NK-92 (cell line): Measurements from ENCODE around the gene PID1.

Experiments used
- DNase-seq: peaks from one replicate; lab custom pipeline; 2025; ENCODE audit not compliant: unreplicated experiment; lab: John Stamatoyannopoulos, UW

PID1 gene

GRCh38 chr2:229270551-229271410 is at the start of gene PID1:
PID1 (minus strand) TSS chr2:229271287; CDS start chr2:229271043, 244 bp downstream.
- DNase-seq: no peak

GRCh38 chr2:229319558-229319957 is 48.5 kb upstream of the PID1 start:
- DNase-seq: no peak

- DNase-seq: no peak
These were observed 43.0 kb upstream of the PID1 start for GRCh38 chr2:229314117-229314516.

DNA sequence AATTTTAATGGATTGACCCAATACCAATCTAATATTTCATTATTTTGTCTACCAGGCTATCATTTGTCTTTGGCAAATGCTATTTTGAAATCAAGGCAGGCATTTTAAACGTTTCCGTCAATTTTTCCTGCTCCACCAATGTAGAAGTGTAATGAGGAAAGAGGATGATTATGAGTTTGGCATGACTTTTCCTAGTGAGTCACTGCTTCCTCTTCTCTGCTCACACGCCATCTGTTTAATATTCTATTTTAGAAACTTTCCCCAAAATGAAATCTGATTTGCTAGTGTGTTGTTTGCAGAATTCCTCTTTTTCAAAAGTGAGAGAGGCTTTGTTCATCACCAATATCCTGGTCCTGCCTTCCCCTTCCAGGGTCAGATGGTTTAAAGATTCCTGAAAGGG is 42.5 kb upstream of the PID1 start:
- no peak for DNase-seq

- no peak for DNase-seq
These were observed 30.1 kb upstream of the PID1 start for GRCh38 chr2:229301237-229301636.

- no peak for DNase-seq
These were observed 29.7 kb upstream of the PID1 start for GRCh38 chr2:229300790-229301189.

DNA sequence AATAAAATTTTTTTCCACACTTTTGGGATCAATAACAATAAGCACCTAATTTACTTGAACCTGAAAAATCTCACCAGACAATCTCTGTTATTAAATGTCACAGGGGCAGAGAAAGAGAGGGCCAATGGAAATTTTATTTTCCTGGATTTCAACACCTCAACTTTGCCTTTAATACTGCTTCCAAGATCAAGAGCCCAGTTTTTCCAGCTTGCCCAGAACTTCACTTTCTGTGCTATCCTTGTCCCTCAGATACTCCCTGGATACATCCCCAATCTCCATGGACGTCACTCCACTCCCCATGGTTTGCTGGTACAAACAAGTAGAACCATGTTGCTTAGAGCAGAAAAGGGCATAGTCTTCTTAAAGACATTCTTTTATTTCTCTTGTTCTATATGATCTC is 29.3 kb upstream of the PID1 start:
- no peak for DNase-seq

DNA sequence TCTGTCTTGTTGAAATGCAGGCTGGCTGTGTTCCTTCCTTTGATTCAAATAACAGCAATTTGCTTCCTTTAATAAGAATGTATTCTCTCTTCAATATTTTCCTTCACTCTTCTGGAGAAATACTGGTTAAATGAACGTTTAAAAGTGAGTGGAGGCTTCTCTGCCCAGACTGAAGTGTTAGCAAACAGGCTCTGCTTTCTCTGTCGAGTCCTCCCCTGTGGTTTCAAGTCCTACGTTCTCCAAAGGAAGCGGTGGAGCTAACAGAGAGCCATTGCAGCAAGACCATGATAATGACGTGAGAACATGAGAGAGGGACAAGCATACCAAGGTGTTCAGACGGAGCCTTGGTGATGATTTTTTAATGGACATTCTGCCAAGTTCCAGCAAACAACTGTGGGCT is 26.2 kb upstream of the PID1 start:
- no peak for DNase-seq

DNA sequence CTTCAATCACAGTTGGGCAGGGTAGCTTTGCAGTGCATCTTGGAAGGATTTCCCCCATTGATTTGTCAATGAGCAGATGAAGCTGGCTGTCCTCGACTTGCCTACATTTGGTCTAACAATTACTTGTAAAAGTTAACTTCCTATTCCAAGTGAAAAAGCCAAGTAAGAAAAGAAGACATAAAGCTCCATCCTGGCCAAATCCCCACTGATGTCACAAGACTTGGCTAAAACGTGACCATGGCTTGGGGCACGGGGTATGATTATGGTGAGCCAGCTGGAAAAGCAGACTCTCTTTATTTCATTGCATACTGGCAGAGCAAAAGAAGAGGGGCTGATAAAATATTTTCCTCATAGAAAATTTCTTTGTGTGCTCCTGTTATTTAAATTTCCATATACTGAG is 25.4 kb upstream of the PID1 start:
- no peak for DNase-seq

GRCh38 chr2:229296016-229296415 is 24.9 kb upstream of the PID1 start:
- no peak for DNase-seq

DNA sequence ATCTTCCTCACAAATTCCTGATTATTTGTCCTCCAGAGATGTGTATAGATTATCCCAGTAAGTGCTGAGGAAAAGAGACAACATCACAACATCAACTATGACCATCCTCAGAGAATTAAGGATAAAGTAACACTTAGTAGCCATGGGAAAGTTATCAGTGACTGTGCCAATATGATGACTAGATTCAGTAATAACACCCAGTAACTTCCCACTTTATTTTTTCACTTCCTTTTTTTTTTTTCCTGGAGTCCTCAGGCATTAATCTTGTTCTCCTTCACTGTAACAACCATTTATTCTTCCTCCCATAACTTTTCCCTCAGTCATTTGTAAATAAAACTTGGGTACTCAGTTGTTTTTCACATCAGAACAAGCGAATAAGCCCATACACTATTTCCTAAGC is 16.7 kb upstream of the PID1 start:
- no peak for DNase-seq

- DNase-seq: no peak
These were observed 11.9 kb upstream of the PID1 start for GRCh38 chr2:229282758-229283546.

GRCh38 chr2:229279516-229279915 is 8.4 kb upstream of the PID1 start:
- DNase-seq: no peak

- no peak for DNase-seq
These were observed 4.4 kb upstream of the PID1 start for GRCh38 chr2:229275506-229275905.

DNA sequence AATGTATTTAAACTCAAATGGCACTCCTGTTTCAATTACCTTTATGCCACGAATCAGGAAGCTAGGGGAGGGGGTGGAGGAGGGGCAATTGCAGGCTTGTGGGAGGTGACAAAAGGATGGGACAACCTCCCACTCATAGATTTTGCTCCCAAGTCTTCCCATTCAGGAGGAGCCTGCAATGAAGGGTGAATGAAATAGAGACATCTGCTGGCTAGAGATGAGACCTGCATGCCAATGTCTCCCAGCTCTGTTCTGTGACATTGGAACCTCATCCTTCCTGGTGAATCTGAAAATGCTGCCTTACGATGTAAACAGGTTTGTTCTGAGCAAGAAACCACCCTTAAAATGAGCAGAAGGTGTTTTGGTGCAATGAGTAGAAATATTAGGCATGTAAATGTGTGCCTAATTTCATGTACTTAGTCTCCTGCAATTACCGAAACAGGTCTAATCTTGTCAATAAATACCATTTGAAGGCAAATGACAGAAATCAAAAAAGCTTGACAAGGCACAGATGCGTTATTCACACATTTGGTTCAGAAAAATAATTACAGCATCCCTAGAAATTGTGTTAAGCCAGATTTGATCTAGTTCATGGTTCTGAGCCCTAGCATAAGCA is 2.7 kb upstream of the PID1 start:
- DNase-seq: no peak

DNA sequence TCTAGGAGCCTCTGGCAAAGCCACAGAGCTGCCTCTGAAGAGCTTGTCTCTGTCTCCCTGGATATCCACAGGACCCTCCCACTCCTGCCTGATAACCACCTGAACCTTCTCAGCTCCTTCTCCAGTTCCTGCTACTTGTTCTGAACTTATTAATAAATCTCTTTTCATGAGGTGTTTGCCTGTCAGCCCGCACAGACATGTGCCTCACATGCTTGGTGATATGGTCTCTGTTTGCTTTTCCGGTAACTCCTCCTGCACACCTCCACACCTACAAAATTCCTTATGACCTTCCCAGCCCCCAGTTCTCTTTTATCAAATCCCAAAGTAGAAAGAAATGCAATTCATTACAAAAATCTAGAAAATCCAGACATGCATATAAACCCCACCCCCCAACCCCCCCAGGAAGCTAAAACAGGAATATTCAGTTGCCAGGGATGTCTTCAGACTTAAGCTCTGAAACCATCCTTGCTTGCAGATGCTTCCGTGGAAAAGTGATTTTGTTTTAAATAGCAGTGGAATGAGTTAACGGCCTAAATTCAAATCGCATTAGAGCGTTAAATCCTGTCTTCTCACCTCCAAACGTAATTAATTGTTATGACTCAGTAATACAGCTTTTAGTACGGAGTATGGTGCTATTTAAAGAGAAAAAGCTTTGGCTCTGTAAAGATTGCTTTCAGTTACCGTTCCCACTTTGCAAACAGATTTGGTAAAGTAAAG is 2.1 kb upstream of the PID1 start:
- no peak for DNase-seq

DNA sequence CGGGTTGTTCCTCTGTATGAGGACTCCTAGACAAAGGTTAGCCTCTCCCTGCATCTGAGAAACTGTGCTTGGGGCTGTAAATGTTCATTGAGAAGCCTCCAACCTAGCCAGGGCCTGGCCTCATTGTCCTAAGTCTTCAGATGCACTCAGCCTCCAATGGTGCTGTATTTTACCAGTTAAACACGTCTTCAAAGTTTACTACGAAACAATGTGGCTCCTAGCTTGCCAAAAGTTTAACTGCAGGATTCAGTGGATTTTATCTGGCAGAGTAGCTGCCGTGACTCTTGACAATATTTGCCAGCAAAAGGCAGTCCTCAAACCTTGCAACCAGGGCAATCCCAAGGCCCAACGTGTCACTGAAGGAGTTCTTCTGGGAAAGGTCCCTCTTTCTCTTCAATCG is 1.1 kb downstream of the PID1 start:
- no peak for DNase-seq

- no peak for DNase-seq
These were observed 1.9 kb downstream of the PID1 start for GRCh38 chr2:229269146-229269545.

GRCh38 chr2:229268626-229269025 is 2.5 kb downstream of the PID1 start:
- no peak for DNase-seq

GRCh38 chr2:229267080-229267479 is 4.0 kb downstream of the PID1 start:
- no peak for DNase-seq

DNA sequence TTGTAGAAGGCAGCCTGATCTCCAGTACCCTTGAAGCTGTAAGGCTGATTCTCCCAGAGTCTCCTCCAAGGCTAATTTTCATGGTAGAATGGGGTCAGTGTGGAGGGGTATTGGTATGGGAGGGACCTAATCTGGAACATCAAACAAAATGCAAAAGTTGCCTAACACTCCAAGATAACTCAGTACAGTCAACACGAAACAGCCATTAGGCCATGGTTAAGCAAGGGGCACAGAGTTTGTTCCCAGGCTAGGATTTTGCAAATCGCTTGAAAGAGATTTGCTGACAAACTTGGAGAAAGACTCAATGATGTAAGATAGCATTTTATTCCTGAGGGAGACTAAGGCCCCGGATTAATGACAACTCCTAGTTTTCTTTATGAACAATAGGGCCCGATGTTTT is 5.4 kb downstream of the PID1 start:
- no peak for DNase-seq
